Measurements from ENCODE around the gene PSMB7.

The PSMB7 gene

GRCh38 chr9:124343533-124344290, 71.5 kb downstream of the PSMB7 start:
- no peak for DNase-seq

- peak; percentile 70 for DNase-seq
Observed at GRCh38 chr9:124342776-124343485, 72.3 kb downstream of the PSMB7 start.

- no peak for DNase-seq
Observed at GRCh38 chr9:124342402-124342775, 72.9 kb downstream of the PSMB7 start.

GRCh38 chr9:124341455-124342170, 73.6 kb downstream of the PSMB7 start:
- no peak for DNase-seq

- DNase-seq = no peak
Observed at GRCh38 chr9:124340219-124341069, 74.8 kb downstream of the PSMB7 start.

GRCh38 chr9:124339603-124340146, 75.6 kb downstream of the PSMB7 start:
- no peak for DNase-seq

GRCh38 chr9:124337562-124337961, 77.7 kb downstream of the PSMB7 start:
- DNase-seq = no peak

GRCh38 chr9:124335320-124335707, 79.9 kb downstream of the PSMB7 start:
- no peak for DNase-seq

GRCh38 chr9:124334568-124335319, 80.5 kb downstream of the PSMB7 start:
- DNase-seq = no peak

GRCh38 chr9:124333203-124333579, 82.1 kb downstream of the PSMB7 start:
- DNase-seq = no peak

GRCh38 chr9:124332361-124333202, 82.7 kb downstream of the PSMB7 start:
- no peak for DNase-seq

- DNase-seq = no peak
Observed at GRCh38 chr9:124331580-124331979, 83.7 kb downstream of the PSMB7 start.

- peak; percentile 45 for DNase-seq
Observed at GRCh38 chr9:124330011-124330697, 85.1 kb downstream of the PSMB7 start.

- DNase-seq = no peak
Observed at GRCh38 chr9:124329206-124329792, 85.9 kb downstream of the PSMB7 start.

- no peak for DNase-seq
Observed at GRCh38 chr9:124328285-124328684, 87.0 kb downstream of the PSMB7 start.

- no peak for DNase-seq
Observed at GRCh38 chr9:124327491-124327890, 87.8 kb downstream of the PSMB7 start.

- DNase-seq = no peak
Observed at GRCh38 chr9:124326378-124326777, 88.9 kb downstream of the PSMB7 start.

GRCh38 chr9:124325816-124326215, 89.4 kb downstream of the PSMB7 start:
- DNase-seq = no peak

GRCh38 chr9:124323904-124324303, 91.3 kb downstream of the PSMB7 start:
- DNase-seq = no peak

Data from NCI-H1436 (cell line).